Nasal cavity respiratory epithelium epithelial cell of viscerocranial mucosa (primary cell): ENCODE measurements around the gene FITM1. TPM values are rescaled to one million over a fixed set of nuclear protein-coding genes. Genes with fewer than 3 reads are reported as not detected.

Source experiments
- total RNA-seq: library from RNA; depleted of rRNA; stranded (reverse); fragments of >200 nt; gene quantifications from 2 replicates; pipeline ENCODE4 v1.2.3, GENCODE V29; 2014

Gene FITM1
- 0.28 and 0.34 TPM in 2 replicates for total RNA-seq

GRCh38 chr14:24130380-24130716 lies at the start of gene FITM1:
FITM1 (plus strand) TSS chr14:24130659; CDS start chr14:24131564, 905 bp downstream.

GRCh38 chr14:24093901-24094840 lies 36.3 kb upstream of the FITM1 start, which contains the start of gene PCK2:
PCK2 (plus strand) TSS chr14:24094311; CDS start chr14:24094406, 95 bp downstream.

DNA sequence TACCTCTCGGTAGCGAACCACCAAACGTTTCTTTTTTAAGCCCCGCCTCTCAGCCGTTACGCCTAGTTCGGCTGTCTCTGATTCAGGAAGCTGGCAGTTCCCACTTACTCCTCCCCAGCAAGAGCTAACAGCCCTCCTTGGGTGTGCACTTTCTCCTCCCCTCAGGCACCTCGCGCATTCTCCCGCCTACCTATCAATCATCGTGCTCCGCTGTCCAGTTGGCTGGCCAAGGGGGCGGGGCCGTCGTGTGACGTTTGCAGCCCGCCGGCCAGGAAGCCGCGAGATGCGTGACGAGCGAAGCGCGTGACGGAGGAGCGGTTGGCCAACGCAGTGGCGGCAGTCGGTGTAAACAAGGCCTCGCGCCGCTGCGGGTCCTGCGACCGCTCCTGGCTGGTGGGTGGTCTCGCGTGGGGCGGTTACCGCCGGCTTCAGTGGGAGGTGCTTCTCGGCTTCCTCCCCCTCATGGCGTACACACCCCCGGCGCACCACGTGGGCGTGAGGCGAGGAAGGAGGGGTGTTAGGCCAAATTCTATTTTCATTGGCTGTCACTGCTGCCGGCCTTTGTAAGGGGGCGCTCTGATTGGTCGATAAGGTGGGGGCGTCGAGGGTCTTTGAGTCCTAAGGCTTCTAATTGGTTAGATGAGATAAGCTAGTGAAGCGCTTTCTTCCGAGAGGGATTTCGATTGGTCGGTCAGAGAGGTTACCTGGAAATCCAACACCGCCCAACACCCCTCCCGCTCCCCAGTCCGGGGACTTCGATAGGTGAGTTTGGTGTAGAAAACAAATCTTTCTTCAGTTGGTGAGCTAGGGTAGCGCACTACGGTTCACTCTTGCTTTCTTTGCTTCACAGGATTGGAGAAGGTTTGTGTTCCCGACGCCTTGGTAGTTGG lies 15.7 kb upstream of the FITM1 start, which contains the start of the genes DCAF11 and NRL:
Gene DCAF11, plus strand, starts transcription at position 246 of the 890 bp plus-strand sequence. CDS start 818 bp downstream, outside the sequence.
Gene NRL, minus strand, starts transcription at position 418 of the 890 bp plus-strand sequence. CDS start 32,101 bp downstream, outside the sequence.

GRCh38 chr14:24135834-24136683 lies 5.6 kb downstream of the FITM1 start, which contains the start of gene PSME1:
PSME1 (plus strand) TSS chr14:24136194; CDS start chr14:24136263, 69 bp downstream.

DNA sequence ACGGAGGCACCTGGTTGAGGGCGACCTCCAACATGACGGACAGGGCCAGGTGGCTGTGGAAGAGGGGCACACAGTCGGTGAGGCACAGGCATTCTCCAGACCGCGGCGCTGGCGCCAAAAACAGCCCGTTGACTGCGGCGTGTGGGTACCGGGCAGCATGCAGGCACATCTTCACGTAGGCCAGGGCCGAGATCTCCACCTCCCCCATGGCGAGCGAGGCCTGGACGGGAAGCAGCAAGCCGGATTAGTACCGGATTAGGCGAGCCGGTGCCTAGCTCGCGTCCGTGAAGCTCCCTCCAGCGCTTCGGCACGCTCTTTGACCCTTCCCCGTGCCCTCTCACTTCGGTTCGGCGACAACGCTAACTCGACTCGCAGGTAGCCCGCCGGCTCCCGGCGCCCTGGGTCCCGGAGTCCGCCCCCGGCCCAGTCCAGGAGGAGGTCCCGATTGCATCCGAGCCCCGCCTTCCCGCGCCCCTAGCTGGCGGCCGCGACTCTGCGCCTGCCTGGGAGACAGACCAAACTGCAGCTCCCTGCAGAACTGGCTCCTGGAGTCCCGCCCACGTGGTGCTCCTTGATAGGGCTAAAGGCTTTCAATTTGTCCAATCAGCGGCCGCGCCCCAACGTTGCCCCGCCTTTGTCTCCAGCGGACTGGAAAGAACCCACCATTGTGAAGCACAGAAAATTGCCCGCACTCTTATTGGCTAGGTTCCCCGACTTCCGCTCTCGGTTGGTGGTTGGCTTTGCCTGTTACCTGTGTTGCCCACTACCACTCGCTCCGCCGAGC lies 10.8 kb downstream of the FITM1 start, which contains the start of gene EMC9:
Gene EMC9, minus strand, starts transcription at position 495 of the 784 bp plus-strand sequence. Its CDS starts 287 bp downstream, at position 208.

GRCh38 chr14:24146453-24146977 lies 16.1 kb downstream of the FITM1 start, which contains the start of gene PSME2:
PSME2 (minus strand) TSS chr14:24146610; CDS start chr14:24146581, 29 bp downstream.

GRCh38 chr14:24146978-24147760 lies 16.7 kb downstream of the FITM1 start, which contains the start of gene RNF31:
RNF31 (plus strand) TSS chr14:24147498; CDS start chr14:24147699, 201 bp downstream.

GRCh38 chr14:24160850-24161804 lies 30.7 kb downstream of the FITM1 start, which contains the start of gene IRF9:
IRF9 (plus strand) TSS chr14:24161265; CDS start chr14:24162145, 880 bp downstream.

GRCh38 chr14:24171422-24172260 lies 41.2 kb downstream of the FITM1 start, which contains the start of gene REC8:
REC8 (plus strand) TSS chr14:24172080; CDS start chr14:24172553, 473 bp downstream.

Other genes starting within 250 kb of the FITM1 start
- 35.2 and 37.6 TPM in 2 replicates for gene DHRS4, start 176.9 kb upstream of the FITM1 start, total RNA-seq
- gene DHRS4L2, start 141.7 kb upstream of the FITM1 start, total RNA-seq = 13.7 and 16.7 TPM in 2 replicates
- 0.34 and 0.50 TPM in 2 replicates for gene CARMIL3, start 78.7 kb upstream of the FITM1 start, total RNA-seq
- not detected in 2 replicates for gene CPNE6, start 59.1 kb upstream of the FITM1 start, total RNA-seq
- 137 and 156 TPM in 2 replicates for gene PCK2, start 36.3 kb upstream of the FITM1 start, total RNA-seq
- gene DCAF11, start 15.9 kb upstream of the FITM1 start, total RNA-seq = 71.3 and 93.3 TPM in 2 replicates
- 1.1 and 1.7 TPM in 2 replicates for gene NRL, start 15.7 kb upstream of the FITM1 start, total RNA-seq
- gene PSME1, start 5.5 kb downstream of the FITM1 start, total RNA-seq = 87.5 and 111 TPM in 2 replicates
- 9.5 and 15.7 TPM in 2 replicates for gene EMC9, start 10.9 kb downstream of the FITM1 start, total RNA-seq
- gene PSME2, start 16.0 kb downstream of the FITM1 start, total RNA-seq = 39.0 and 51.0 TPM in 2 replicates
- gene RNF31, start 16.8 kb downstream of the FITM1 start, total RNA-seq = 33.7 and 37.6 TPM in 2 replicates
- 36.1 and 47.5 TPM in 2 replicates for gene IRF9, start 30.6 kb downstream of the FITM1 start, total RNA-seq
- gene REC8, start 41.4 kb downstream of the FITM1 start, total RNA-seq = 1.4 and 1.9 TPM in 2 replicates
- gene IPO4, start 58.2 kb downstream of the FITM1 start, total RNA-seq = 51.8 and 54.3 TPM in 2 replicates
- gene TM9SF1, start 64.8 kb downstream of the FITM1 start, total RNA-seq = 54.3 and 65.7 TPM in 2 replicates
- gene TSSK4, start 75.0 kb downstream of the FITM1 start, total RNA-seq = 0.07 TPM in 1 of 2 replicates, not detected in the other
- gene CHMP4A, start 82.8 kb downstream of the FITM1 start, total RNA-seq = 48.9 and 52.4 TPM in 2 replicates
- gene MDP1, start 85.4 kb downstream of the FITM1 start, total RNA-seq = 4.6 and 12.3 TPM in 2 replicates
- 127 and 135 TPM in 2 replicates for gene NEDD8, start 101.7 kb downstream of the FITM1 start, total RNA-seq
- 72.0 and 80.0 TPM in 2 replicates for gene GMPR2, start 102.3 kb downstream of the FITM1 start, total RNA-seq
- gene TINF2, start 112.0 kb downstream of the FITM1 start, total RNA-seq = 57.8 and 143 TPM in 2 replicates
- gene TGM1, start 132.5 kb downstream of the FITM1 start, total RNA-seq = 87.8 and 123 TPM in 2 replicates
- 46.8 and 54.6 TPM in 2 replicates for gene RABGGTA, start 140.9 kb downstream of the FITM1 start, total RNA-seq
- 19.8 and 27.9 TPM in 2 replicates for gene DHRS1, start 169.1 kb downstream of the FITM1 start, total RNA-seq
- 34.2 and 36.0 TPM in 2 replicates for gene NOP9, start 169.2 kb downstream of the FITM1 start, total RNA-seq
- 1.0 and 2.8 TPM in 2 replicates for gene CIDEB, start 177.3 kb downstream of the FITM1 start, total RNA-seq
- 9.6 and 39.9 TPM in 2 replicates for gene LTB4R2, start 179.5 kb downstream of the FITM1 start, total RNA-seq
- 5.5 and 20.0 TPM in 2 replicates for gene LTB4R, start 180.8 kb downstream of the FITM1 start, total RNA-seq
- gene ADCY4, start 204.4 kb downstream of the FITM1 start, total RNA-seq = 0.85 and 1.0 TPM in 2 replicates
- gene RIPK3, start 209.3 kb downstream of the FITM1 start, total RNA-seq = 1.4 and 4.6 TPM in 2 replicates
- 3.4 and 9.5 TPM in 2 replicates for gene NFATC4, start 237.5 kb downstream of the FITM1 start, total RNA-seq